ENCODE data around the gene CHST13.
A peak's percentile ranks its signal among the peaks of the same experiment; 100 is the strongest.

Gene CHST13

DNA sequence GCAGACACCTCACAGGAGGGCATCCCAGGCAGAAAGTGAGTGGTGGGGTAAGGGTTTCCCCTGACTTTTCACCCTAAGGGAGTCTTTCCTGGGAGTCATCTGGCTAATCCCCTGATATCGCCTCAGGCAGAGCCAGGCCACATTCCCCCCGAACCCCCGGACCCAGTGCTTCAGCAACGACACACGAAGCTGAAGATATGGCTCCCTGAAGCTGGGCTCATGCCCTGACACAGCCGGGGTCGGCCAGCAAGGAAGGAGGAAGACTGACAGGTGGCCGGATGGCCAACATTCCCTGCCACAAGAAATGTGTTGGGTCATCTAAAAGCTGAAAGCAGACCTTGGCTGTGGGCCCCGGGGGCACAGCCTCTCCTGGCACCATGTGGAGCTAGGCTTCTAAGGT, 14.4 kb downstream of the CHST13 start:
- no peak overlapping the region for H3K4me3 ChIP-seq (ENCODE audit: insufficient read depth in 1 of 2, low read depth in 1 of 2, low read length in 2 of 2)
- H2AFZ ChIP-seq (ENCODE audit: low read depth, low read length), result no peak overlapping the region
- H2BK120ac ChIP-seq (ENCODE audit: low read depth, low read length), result no peak overlapping the region
- no peak overlapping the region for H2AK5ac ChIP-seq (ENCODE audit: low read length, severe bottlenecking)
- H3K36me3 ChIP-seq (ENCODE audit: control insufficient read depth in 1 of 2, insufficient read depth in 2 of 2, low read depth in 1 of 2, low read length in 2 of 2), result no peaks in the 10 kb centered on the region
- WGBS, result 86% methylated on average over 9 of the region's 9 CpGs
- no peak overlapping the region for H3K27ac ChIP-seq (ENCODE audit: low read length, poor library complexity, severe bottlenecking)
- H2BK15ac ChIP-seq (ENCODE audit: low read depth, poor library complexity, severe bottlenecking), result no peak overlapping the region
- H3K4me1 ChIP-seq (ENCODE audit: control insufficient read depth, insufficient read depth, low read depth, low read length), result peaks cover 24% of the 10 kb centered on the region
- no peak overlapping the region for H3K18ac ChIP-seq (ENCODE audit: low read depth in 1 of 2, low read length in 2 of 2)
- H4K8ac ChIP-seq (ENCODE audit: low read length), result no peak overlapping the region
- H3K79me1 ChIP-seq (replicated peaks; ENCODE audit: low read length, poor library complexity, severe bottlenecking), result no peaks in the 10 kb centered on the region
- H3K4ac ChIP-seq (ENCODE audit: low read depth in 1 of 2, low read length in 2 of 2), result no peak overlapping the region
- no peak overlapping the region for H4K91ac ChIP-seq (ENCODE audit: low read length)
- no peak overlapping the region for H3K23ac ChIP-seq (ENCODE audit: low read length in 2 of 2)
- H3K14ac ChIP-seq (ENCODE audit: low read length in 2 of 2), result no peak overlapping the region
- H2BK5ac ChIP-seq (ENCODE audit: low read depth, low read length, poor library complexity, severe bottlenecking), result no peak overlapping the region
- DNase-seq, result no peak
- no peaks in the 10 kb centered on the region for H3K9me3 ChIP-seq (ENCODE audit: control insufficient read depth, low read length)
- H3K27me3 ChIP-seq (ENCODE audit: control insufficient read depth in 1 of 2, insufficient read depth in 1 of 2, low read length in 2 of 2), result peaks cover 23 to 78% of the 10 kb centered on the region in 2 experiments
- no peak overlapping the region for H3K4me2 ChIP-seq (ENCODE audit: low read length, poor library complexity, severe bottlenecking)
- H2BK12ac ChIP-seq (ENCODE audit: low read length in 2 of 2), result no peak overlapping the region
- no peak overlapping the region for H3K9ac ChIP-seq (ENCODE audit: low read length)

DNA sequence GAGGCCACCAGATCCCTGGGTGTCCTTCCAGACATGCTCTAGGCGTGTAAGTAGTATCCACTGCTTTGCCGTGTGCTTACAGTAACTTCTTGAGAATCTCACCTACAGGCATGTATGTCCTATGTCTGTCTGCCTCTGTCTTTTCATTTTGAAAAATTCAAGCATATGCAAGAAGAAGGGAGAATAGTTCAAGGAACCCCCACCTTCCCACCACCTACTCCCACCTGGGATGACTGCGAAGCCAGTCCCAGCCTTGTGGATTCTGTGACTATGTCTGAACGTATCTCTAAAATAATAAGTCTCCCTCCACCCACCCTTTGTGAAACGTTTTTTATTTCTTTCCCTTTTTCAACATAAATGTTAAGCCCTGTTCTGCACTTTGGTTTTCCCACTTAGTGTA, 15.0 kb downstream of the CHST13 start:
- no peak overlapping the region for H3K27ac ChIP-seq (ENCODE audit: low read length, poor library complexity, severe bottlenecking)
- no peak overlapping the region for H3K4ac ChIP-seq (ENCODE audit: low read depth in 1 of 2, low read length in 2 of 2)
- no peak overlapping the region for H2BK120ac ChIP-seq (ENCODE audit: low read depth, low read length)
- H2AFZ ChIP-seq (ENCODE audit: low read depth, low read length), result no peak overlapping the region
- DNase-seq, result no peak
- H2AK5ac ChIP-seq (ENCODE audit: low read length, severe bottlenecking), result no peak overlapping the region
- H3K4me1 ChIP-seq (ENCODE audit: control insufficient read depth, insufficient read depth, low read depth, low read length), result peaks cover 24% of the 10 kb centered on the region
- 59% methylated on average over 4 of the region's 5 CpGs for WGBS
- no peaks in the 10 kb centered on the region for H3K36me3 ChIP-seq (ENCODE audit: control insufficient read depth in 1 of 2, insufficient read depth in 2 of 2, low read depth in 1 of 2, low read length in 2 of 2)
- no peak overlapping the region for H4K91ac ChIP-seq (ENCODE audit: low read length)
- peaks cover 23 to 71% of the 10 kb centered on the region in 2 experiments for H3K27me3 ChIP-seq (ENCODE audit: control insufficient read depth in 1 of 2, insufficient read depth in 1 of 2, low read length in 2 of 2)
- no peak overlapping the region for H3K18ac ChIP-seq (ENCODE audit: low read depth in 1 of 2, low read length in 2 of 2)
- H3K9ac ChIP-seq (ENCODE audit: low read length), result no peak overlapping the region
- no peaks in the 10 kb centered on the region for H3K79me1 ChIP-seq (replicated peaks; ENCODE audit: low read length, poor library complexity, severe bottlenecking)
- no peak overlapping the region for H2BK15ac ChIP-seq (ENCODE audit: low read depth, poor library complexity, severe bottlenecking)
- H2BK12ac ChIP-seq (ENCODE audit: low read length in 2 of 2), result no peak overlapping the region
- no peak overlapping the region for H3K14ac ChIP-seq (ENCODE audit: low read length in 2 of 2)
- no peak overlapping the region for H3K4me3 ChIP-seq (ENCODE audit: insufficient read depth in 1 of 2, low read depth in 1 of 2, low read length in 2 of 2)
- no peak overlapping the region for H3K4me2 ChIP-seq (ENCODE audit: low read length, poor library complexity, severe bottlenecking)
- H3K9me3 ChIP-seq (ENCODE audit: control insufficient read depth, low read length), result no peaks in the 10 kb centered on the region
- H3K23ac ChIP-seq (ENCODE audit: low read length in 2 of 2), result no peak overlapping the region
- no peak overlapping the region for H4K8ac ChIP-seq (ENCODE audit: low read length)
- H2BK5ac ChIP-seq (ENCODE audit: low read depth, low read length, poor library complexity, severe bottlenecking), result no peak overlapping the region

DNA sequence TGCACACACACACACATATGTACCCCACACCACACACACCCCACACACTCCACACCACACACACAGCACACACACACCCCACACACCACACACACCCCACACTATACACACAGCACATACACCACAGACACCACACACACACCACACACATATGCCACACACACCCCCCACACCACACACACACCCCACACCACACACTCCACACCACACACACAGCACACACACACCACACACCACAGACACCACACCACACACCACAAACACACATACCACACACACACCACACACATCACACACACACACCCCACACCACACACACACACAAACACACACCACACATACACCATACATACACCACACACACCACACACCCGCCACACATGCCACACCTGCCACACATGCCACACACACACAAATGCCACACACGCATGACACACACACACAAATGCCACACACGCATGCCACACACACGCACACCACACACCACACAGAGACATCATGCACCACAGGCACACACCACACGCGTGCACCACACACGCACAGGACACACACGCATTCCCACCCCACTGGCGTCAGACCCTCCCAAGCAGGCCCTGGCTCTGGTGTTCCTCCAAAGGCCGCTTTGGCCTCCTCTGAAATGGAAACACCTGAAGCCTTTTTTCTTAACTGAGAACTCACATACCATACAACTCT, 15.7 kb downstream of the CHST13 start:
- Histone ChIP-seq H3K27ac (ENCODE audit: low read length, poor library complexity, severe bottlenecking) (no peak overlapping the region), H3K4me1 (ENCODE audit: control insufficient read depth, insufficient read depth, low read depth, low read length) (peaks cover 24% of the 10 kb centered on the region)

DNA sequence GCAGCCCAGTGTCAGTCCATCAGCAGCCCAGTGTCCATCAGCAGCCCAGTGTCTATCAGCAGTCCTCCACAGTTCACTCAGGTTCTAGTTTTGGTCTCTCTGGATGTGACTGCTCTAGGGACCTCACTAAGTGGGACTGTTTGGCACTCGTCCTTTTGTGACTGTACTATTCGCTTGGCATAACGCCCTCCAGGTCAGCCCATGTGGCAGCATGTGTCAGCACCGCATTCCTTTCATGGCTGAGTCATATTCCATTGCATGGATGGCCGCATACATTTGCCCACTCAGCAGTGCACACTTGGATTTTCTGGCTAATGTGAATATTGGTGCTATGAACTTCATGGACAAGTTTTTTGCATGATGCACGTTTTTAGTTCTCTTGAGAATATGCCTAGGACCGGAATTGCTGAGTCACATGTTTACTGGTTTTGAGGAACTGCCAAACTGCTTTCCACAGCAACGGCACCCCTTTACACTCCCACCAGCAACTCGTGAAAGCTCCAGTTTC, 16.4 kb downstream of the CHST13 start:
- Histone ChIP-seq H3K4me2 (ENCODE audit: low read length, poor library complexity, severe bottlenecking) (no peak overlapping the region), H2AFZ (ENCODE audit: low read depth, low read length) (no peak overlapping the region), H2BK15ac (ENCODE audit: low read depth, poor library complexity, severe bottlenecking) (no peak overlapping the region), H3K79me1 (replicated peaks; ENCODE audit: low read length, poor library complexity, severe bottlenecking) (no peaks in the 10 kb centered on the region), H3K4me3 (ENCODE audit: insufficient read depth in 1 of 2, low read depth in 1 of 2, low read length in 2 of 2) (no peak overlapping the region), H3K27ac (ENCODE audit: low read length, poor library complexity, severe bottlenecking) (no peak overlapping the region), H3K9me3 (ENCODE audit: control insufficient read depth, low read length) (no peaks in the 10 kb centered on the region), H3K18ac (ENCODE audit: low read depth in 1 of 2, low read length in 2 of 2) (no peak overlapping the region), H3K23ac (ENCODE audit: low read length in 2 of 2) (no peak overlapping the region), H2BK12ac (ENCODE audit: low read length in 2 of 2) (no peak overlapping the region), H3K4me1 (ENCODE audit: control insufficient read depth, insufficient read depth, low read depth, low read length) (peaks cover 24% of the 10 kb centered on the region), H3K9ac (ENCODE audit: low read length) (peak overlapping the region; percentile 59), H2BK120ac (ENCODE audit: low read depth, low read length) (no peak overlapping the region), H3K4ac (ENCODE audit: low read depth in 1 of 2, low read length in 2 of 2) (no peak overlapping the region), H3K27me3 (ENCODE audit: control insufficient read depth in 1 of 2, insufficient read depth in 1 of 2, low read length in 2 of 2) (peaks cover 10 to 57% of the 10 kb centered on the region in 2 experiments), H2AK5ac (ENCODE audit: low read length, severe bottlenecking) (no peak overlapping the region), H2BK5ac (ENCODE audit: low read depth, low read length, poor library complexity, severe bottlenecking) (no peak overlapping the region), H3K36me3 (ENCODE audit: control insufficient read depth in 1 of 2, insufficient read depth in 2 of 2, low read depth in 1 of 2, low read length in 2 of 2) (no peaks in the 10 kb centered on the region), H4K91ac (ENCODE audit: low read length) (no peak overlapping the region), H3K14ac (ENCODE audit: low read length in 2 of 2) (no peak overlapping the region), H4K8ac (ENCODE audit: low read length) (no peak overlapping the region)
- DNase-seq, result peak; percentile 87
- WGBS, result 12% methylated on average over 7 of the region's 9 CpGs

More for the DNA sequence above, 15.7 kb downstream of the CHST13 start:
- WGBS, result 98% methylated on average over 10 of the region's 10 CpGs
- H3K4ac ChIP-seq (ENCODE audit: low read depth in 1 of 2, low read length in 2 of 2), result no peak overlapping the region
- H2BK120ac ChIP-seq (ENCODE audit: low read depth, low read length), result no peak overlapping the region
- no peaks in the 10 kb centered on the region for H3K9me3 ChIP-seq (ENCODE audit: control insufficient read depth, low read length)
- H3K14ac ChIP-seq (ENCODE audit: low read length in 2 of 2), result peak overlapping the region in 1 of 2 experiments; percentile 42
- no peaks in the 10 kb centered on the region for H3K36me3 ChIP-seq (ENCODE audit: control insufficient read depth in 1 of 2, insufficient read depth in 2 of 2, low read depth in 1 of 2, low read length in 2 of 2)
- H3K23ac ChIP-seq (ENCODE audit: low read length in 2 of 2), result no peak overlapping the region
- no peak overlapping the region for H2AK5ac ChIP-seq (ENCODE audit: low read length, severe bottlenecking)
- H3K27me3 ChIP-seq (ENCODE audit: control insufficient read depth in 1 of 2, insufficient read depth in 1 of 2, low read length in 2 of 2), result peaks cover 17 to 64% of the 10 kb centered on the region in 2 experiments
- H3K9ac ChIP-seq (ENCODE audit: low read length), result no peak overlapping the region
- H3K18ac ChIP-seq (ENCODE audit: low read depth in 1 of 2, low read length in 2 of 2), result peak overlapping the region in 1 of 2 experiments; percentile 35
- H3K4me2 ChIP-seq (ENCODE audit: low read length, poor library complexity, severe bottlenecking), result no peak overlapping the region
- no peak overlapping the region for H3K4me3 ChIP-seq (ENCODE audit: insufficient read depth in 1 of 2, low read depth in 1 of 2, low read length in 2 of 2)
- H3K79me1 ChIP-seq (replicated peaks; ENCODE audit: low read length, poor library complexity, severe bottlenecking), result no peaks in the 10 kb centered on the region
- no peak overlapping the region for H2AFZ ChIP-seq (ENCODE audit: low read depth, low read length)
- H2BK12ac ChIP-seq (ENCODE audit: low read length in 2 of 2), result peak overlapping the region; percentile 13 to 73
- H4K91ac ChIP-seq (ENCODE audit: low read length), result peak overlapping the region; percentile 5
- no peak for DNase-seq
- H2BK5ac ChIP-seq (ENCODE audit: low read depth, low read length, poor library complexity, severe bottlenecking), result no peak overlapping the region
- H4K8ac ChIP-seq (ENCODE audit: low read length), result no peak overlapping the region
- H2BK15ac ChIP-seq (ENCODE audit: low read depth, poor library complexity, severe bottlenecking), result no peak overlapping the region

All from mesenchymal stem cell (in vitro differentiated cells and primary cell).